Measurements from ENCODE around the gene TMEM92.
"Not testable (repeated sequence)": the region's sequence is repeated elsewhere in the genome, so short reads cannot be mapped to it uniquely, and the experiment has no call there.

The TMEM92 gene

DNA sequence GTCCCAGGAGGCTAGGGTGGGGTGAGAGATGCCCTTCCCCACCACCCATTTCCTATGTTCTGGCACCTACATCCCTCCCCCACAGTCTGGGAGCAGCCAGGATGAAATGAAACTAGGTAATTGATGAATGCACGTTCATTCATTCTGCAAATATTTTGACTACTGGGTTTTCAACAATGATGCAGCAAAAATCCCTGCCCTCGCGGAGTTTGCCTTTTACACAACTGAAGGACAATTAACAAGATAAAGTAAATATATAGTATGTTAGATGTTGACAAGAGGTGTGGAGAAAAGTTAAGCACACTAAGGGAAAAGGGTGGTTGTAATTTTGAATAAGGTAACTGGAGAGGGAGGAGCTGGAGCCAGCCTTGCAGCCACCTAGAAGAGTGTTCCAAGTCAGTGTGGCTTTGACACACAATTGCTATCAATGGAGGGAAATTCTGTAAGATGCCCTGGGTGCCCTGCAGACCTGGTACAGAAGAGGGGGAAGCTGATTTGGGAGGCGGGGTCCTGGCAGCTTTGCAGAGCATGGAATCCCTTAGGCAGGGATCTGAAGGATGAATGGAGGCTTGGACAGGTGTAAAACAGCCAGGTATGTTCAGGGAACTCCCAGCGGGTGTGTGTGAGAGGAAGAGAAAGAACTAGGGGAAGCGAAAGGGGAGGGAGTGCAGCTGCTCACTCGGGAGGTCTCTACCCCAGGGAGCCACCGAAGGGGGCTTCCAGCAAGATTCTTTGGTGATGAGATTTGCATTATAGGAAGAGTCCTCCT is 2.5 kb downstream of the TMEM92 start:
- no peak for DNase-seq

DNA sequence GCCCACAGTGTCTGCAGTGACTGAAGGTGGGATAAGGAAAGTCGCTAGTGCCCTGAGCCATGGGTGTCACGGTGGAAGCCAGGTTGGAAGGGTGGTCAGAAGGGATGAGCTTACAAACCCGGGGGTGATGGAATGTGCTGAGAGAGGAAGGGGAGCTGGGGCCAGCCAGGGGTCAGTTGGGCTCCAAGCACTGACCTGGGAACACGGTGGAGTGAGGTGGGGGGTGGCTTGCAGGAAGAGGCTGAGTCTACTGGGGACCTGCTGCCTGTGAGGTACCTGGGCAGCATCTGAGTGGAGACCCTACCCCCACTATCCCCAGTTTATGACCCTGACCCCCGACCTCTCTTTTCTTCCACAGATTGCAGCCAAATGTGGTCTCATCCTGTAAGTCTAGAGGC is 3.1 kb downstream of the TMEM92 start:
- DNase-seq: no peak

DNA sequence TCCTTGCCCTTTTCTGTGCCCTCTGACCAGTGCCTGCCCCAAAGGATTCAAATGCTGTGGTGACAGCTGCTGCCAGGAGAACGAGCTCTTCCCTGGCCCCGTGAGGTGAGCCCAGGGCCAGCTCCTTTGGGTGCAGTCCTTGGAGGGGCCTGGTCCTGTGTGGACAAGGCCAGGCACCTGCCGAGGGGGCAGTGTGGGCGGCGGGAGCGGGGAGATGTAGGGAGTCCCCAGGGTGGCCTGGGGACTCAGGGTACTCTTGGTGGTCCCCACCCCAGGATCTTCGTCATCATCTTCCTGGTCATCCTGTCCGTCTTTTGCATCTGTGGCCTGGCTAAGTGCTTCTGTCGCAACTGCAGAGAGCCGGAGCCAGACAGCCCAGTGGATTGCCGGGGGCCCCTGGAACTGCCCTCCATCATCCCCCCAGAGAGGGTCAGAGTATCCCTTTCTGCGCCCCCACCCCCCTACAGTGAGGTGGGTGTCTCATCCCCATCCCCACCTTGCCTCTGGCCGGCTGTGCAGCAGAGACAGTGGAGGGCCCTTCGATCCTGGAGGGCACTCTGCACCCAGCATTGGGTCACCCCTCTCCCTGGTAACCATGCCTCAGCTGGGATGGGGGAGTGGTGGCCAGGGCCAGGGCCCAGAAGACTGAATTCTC is 4.4 kb downstream of the TMEM92 start:
- no peak for DNase-seq

DNA sequence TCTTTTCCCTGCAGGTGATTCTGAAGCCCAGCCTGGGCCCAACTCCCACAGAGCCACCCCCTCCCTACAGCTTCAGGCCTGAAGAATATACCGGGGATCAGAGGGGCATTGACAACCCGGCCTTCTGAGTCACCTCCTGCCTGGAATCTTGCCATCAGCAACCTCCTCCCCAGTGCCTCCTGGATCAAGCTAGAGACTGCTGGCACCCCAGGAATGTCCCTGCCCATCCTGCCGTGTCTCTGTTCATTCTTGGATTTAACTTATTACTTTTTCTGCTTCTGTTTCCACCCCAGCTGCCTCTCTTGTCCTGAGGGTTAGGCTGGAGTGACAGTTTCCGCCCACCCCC is 4.9 kb downstream of the TMEM92 start:
- no peak for DNase-seq

DNA sequence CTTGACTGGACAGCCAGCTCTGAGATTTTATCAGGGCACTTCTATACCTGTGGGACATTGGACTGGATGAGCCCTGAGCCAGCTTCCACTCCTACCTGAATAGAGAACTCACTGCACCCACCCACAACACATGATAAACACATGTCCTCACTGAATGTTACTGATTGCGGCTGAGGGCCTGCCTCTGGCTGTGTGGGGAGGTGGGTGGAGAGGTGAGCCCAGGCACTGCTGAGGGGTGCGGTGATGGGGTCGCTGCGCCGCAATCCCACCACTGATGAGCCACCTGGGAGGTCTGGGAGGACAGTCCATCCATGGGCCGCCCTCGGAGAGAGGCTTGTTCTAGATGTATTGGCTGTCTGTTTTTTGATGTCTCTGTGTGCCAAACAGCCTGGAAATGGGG is 5.4 kb downstream of the TMEM92 start:
- DNase-seq: no peak

DNA sequence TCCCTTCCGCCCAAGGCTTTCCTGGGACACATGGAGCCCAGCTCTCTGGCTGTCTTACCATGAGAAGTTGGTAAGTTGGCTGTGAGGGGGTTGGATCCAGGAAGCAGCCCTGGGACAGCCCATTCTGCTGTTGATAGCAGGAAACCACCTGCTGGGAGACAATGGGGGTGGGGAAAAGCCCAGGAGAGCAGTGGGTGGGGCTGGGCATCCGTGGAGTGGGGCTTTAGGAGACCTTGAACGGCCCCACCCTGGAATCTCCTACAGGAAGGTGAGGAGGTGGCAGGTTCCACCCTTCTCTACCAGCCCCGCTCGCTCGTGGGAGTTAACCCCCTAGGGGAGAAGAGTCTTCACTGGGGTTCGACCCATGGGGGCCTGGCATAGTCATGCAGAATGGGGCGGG is 5.8 kb downstream of the TMEM92 start:
- peak; percentile 40 to 67 (median 41) for DNase-seq

DNA sequence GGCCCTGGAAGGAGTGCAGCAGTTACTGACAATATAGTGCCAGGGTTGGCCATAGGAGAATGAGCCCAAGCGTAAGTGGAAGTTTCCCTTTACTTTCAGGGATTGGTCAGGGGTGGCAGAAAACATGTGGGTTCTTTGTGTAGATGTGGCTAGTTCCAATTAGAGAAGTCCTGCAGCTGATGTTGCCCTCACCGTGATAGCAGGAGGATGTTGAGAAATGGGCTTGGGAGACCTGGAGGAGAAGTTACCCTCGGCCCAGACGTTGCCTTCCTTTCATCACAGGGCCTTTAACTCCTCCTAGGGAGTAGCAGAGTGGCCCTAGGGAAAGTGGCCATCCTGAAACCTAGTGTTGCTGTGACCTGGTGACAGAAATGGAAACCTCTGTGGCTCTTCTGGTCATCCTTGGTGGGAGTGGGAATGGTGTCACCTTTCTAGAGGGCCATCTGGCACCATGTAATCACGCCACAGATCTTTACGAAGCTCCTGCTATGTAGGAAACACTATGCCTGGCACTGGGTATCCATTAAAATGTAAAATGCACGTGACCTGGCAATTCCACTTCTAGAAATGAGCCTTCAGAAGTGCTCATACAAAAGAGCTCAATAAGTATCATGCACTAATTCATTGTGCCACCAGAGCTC is 6.7 kb downstream of the TMEM92 start:
- peak; percentile 28 to 64 (median 50) for DNase-seq

DNA sequence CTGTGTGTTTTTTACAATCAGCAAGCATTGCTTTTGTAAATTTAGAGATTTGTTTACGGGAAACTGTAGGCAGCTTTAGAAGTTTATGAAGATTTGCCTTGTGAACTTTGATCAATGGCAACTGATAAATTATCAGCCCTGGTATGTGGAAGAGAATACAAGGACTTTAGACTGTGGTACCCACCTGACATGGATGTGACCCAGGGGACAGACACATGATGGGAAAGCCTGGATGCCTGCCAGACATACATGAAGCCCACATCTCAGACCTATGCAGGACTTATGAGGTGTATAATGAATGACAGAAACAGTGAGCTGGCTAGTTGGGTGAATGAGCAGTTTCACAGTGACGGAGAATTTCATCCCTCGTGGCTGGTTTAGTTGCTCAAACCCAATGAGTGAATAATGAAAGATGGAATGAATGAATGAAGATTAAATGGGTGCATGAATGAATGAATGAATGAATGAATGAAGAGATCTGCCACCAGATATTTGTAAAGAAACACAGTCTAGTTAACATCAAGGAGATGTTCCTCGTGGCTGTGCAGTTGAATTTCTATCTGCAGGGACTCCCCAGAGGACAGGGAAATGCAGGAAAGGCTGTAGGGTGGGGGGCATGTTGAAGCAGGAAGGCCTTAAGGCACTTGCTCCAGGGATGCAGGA is 7.6 kb downstream of the TMEM92 start:
- no peak for DNase-seq

DNA sequence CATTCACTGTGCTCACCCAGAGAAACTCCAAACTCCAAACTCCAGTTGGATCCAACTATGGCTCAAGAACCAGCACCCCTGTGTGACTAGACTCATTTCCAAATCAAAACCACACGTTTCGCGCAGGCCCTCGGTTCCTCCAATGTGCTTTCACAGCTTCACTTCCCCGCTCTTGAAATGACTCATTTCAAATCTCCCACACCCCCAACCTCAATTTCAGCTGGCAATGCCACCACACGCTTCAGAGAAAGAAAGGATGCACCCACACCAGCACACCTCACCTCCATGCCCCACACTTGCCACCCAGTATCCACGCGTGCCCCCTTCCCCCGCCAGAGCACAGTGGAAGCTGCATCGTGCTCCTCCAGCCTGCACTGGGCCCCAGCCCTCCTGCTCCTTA is 9.0 kb downstream of the TMEM92 start:
- DNase-seq: peak; percentile 67 to 79 (median 78)

DNA sequence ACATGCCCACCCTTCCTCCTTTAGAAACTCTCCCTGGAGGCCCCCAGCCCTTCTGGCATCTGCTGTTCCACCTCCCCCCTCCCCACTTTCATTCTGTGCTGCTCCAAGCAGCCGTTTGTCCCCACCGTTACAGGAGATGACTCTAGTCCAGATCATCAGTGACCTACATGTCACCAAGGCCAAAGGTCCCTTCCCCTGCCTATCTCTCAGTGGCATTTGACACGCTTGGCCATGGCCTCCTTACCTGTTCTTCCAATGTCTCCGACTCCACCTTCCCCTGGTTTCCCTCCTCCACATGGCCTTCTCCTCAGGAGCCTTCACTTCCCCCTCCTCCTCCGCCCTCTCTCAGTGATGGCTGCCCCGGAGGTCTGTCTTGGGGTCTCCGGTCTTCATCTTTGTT is 9.4 kb downstream of the TMEM92 start:
- DNase-seq: no peak

DNA sequence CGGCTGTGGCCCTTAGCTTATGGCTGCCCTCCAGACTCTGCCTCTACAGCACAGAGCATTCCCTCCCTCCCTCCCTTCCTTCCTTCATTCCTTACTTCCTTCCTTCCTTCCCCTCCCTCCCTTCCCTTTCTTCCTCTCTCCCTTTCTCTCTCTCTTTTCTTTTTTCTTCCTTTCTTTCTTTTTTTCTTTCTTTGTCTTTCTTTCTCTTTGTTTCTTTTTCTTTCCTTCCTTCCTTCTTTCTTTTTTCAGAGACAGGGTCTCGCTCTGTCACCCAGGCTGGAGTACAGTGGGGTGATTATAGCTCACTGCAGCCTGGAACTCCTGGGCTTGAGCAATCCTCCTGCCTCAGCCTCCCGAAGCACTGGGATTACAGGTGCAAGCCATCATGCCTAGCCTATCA is 11.7 kb downstream of the TMEM92 start:
- DNase-seq: no peak

DNA sequence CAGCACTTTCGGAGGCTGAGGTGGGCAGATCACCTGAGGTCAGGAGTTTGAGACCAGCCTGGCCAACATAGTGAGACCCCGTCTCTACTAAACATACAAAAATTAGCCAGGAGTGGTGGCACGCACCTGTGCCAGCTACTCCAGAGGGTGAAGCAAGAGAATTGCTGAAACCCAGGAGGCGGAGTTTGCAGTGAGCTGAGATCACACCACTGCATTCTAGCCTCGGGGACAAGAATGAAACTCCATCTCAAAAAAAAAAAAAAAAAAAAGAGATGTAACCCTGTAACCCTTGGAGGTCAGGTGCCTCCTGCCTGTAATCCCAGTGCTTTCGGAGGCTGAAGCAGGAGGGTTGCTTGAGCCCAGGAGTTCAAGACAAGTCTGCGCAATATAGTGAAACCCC is 13.0 kb downstream of the TMEM92 start:
- peak in 1 of 3 donors; percentile 43 for DNase-seq

DNA sequence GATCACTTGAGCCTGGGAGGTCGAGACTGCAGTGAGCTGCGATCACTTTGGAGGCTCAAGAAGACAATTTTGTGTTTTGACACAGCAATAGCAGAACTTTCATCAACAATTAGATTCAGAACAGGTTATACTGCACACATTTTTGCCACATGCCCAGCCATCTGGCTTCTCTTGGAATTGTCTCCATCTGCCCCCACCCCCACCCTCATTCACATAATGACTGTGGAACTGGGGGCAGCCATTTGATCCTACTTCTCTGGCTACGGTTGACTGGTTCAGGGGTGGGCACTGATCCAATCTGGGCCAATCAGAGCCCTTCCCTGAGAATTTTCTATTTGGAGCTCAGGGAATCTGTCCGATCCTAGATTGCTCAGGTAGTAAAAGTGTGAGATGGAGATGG is 14.0 kb downstream of the TMEM92 start:
- DNase-seq: no peak

DNA sequence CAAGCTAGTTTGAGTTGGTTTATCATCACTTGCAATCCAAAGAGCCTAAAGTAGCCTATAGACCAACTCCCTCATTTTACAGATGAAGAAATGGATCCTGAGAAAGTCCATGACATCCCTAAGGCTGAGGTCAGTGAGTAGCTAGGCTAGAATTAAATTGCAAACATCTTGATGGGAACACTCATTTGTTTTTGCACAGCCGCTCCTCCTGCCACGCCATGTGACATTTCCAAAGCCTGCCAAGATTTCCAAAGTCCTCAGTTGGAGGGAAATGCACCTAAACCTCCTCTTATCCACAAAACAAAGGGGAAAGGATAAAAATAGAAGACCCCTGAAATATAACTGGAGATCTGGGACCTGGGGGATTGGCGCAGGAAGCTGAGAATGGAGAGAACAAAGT is 15.0 kb downstream of the TMEM92 start:
- DNase-seq: no peak

DNA sequence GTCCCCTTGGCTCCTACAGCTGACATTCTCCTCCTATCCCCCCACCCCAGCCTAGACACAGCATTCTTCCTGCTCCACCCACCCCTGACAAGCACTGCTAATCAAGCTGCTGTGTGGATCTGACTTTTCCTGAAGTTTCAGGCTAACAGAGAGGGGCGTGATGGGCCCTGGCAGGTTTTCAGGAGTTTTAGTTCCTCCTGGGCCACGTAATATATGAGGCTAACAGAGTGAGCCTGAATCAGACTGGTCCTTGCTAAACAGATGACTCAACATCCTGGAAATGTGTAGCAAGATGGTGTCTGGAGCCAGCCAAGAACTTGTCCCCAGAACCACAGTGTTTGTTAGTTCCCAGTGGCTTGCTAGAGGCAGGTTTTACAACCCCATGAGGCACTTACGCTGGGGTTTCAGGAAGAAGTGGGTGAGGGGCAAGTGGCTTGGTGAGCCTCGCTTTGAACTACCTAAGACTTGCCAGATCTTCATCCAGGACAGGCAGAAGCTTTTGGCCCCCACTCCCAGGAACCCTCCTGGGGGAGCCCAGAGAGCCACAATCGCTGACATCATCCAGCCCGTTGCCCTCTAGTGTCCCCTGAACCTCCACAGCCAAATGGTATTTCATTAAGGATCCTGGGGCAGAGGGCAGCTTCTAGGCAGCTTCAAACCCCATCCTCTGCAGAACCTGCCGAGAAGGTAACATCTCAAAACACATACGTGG is 15.9 kb downstream of the TMEM92 start:
- peak; percentile 85 to 96 (median 94) for DNase-seq

DNA sequence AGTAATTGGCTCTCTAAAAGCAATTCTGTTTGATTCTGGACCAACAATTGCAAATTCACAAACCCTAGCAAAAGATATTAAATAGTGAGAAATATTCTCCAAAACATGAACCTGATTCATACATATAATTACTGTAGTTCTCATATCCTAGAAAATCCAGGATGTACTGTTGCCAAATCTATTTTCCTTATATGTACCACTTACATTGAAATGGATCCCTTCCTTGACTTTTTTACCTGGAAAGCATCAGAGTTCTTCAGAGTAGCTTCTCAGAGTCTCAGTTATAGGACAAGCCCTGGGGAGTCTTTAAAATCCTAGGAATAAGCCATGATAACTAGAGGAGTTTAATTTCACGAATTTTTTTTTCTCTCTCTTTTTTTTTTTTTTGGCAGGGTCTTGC is 16.7 kb downstream of the TMEM92 start:
- DNase-seq: no peak

DNA sequence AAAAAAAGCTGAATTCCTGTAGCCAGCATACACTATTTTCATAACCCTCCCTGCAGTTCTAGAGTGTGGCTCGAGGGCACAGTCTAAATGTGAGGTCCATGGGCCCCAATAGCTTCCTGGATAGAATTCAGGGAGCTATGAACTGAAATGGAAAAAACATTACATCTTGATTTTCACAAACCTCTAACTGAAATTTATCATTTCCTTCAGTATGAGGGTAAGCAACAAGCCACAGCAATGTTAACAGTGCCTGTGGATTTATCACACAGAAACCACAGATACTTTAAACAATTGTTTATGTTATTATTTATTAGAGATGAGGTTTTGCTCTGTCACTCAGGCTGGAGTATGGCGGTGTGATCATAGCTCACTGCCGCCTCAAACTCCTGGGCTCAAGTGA is 18.2 kb downstream of the TMEM92 start:
- no peak for DNase-seq

DNA sequence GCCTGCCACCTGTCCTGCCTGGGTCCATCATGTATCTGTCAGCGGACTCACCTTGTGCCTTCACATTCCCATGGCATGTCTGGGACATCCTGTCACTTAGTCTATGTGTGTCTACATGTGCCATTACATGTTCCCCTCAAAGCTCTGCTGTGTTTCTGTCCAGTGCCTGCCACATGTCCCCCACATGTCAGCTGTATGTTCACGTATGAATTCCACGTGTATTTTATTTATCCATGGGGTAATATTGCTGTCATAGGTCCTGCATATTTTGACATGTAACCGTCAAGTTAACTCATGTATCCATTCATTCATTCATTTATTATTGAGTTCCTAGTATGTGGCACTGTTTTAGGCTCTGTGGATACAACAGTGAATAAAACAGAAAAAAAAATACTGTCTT is 20.8 kb downstream of the TMEM92 start:
- no peak for DNase-seq

DNA sequence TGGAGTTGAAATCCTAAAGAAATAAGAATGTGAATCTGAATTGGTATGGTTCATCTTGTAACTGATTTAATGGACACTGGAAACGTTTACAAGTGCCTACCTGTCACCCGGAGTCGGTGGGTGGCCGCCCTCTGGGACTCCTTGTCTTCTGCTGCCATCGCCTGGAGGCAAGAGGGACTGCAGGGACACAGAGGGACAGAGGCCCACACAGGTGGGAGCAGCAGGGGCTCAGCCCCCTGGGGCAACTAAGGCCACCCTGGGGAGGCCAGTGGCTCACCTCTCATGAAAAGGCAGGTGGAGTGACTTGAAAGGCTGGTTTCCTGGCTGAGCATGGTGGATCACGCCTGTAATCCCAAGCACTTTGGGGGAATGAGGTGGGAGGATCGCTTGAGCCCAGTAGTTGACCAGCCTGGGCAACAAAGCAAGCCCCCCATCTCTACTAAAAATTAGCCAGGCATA is 23.2 kb downstream of the TMEM92 start:
- peak; percentile 66 to 81 (median 79) for DNase-seq

DNA sequence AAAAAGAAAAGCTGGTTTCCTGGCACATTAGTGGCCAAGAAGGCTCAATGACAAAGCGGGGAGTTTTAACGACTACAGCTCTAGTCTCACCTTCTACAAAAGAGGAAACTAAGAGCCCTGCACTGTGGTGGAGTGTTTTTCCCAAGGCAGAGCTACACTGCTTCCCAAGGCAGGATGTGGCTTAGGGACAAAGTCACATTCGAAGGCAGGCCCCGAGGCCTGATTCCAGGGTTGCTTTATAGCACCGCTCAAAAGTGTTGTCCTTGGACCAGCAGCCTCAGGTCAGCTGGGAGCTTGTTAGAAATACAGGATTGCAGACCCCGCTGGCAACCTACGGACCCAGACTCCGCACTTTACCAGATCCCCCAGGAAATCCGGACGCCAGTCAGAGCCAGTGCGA is 23.8 kb downstream of the TMEM92 start:
- DNase-seq: no peak

DNA sequence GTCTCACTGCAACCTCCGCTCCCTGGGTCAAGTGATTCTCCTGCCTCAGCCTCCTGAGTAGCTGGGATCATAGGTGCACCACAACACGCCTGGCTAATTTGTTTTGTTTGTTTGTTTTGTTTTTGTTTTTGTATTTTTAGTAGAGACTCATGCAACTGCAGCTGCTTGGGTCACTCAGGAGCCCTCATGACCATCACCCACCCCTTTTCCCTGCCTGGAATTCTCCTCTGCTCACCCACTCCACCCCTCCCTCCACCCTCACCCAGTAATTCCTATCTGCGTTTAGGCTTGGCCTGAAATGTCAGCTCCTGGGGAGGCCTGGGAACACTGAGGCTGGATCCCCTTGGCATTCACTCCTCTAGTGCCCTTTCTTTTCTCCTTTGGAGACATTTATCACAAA is 25.5 kb downstream of the TMEM92 start:
- DNase-seq: no peak

DNA sequence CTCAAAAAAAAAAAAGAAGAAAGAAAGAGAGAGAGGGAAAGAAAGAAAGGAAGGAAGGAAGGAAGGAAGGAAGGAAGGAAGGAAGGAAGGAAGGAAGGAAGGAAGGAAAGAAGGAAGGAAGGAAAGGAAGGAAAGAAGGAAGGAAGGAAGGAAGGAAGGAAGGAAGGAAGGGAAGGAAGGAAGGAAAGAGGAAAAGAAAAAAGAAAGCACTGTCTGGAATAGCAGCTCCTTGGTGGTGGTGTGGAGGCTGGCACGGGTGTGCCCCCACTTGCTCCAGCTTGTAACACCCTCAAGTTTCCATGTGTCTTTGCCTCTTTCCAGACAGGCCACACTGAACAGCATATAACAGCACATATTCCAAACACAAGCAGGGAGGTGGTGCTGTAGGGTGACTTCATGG is 26.6 kb downstream of the TMEM92 start:
- not testable (repeated sequence) for DNase-seq
